HG02884 (cell line): ENCODE data around the gene N4BP3.
A peak's percentile ranks its signal among the peaks of the same experiment; 100 is the strongest.

Source experiments
- ATAC-seq: cut with Tn5 transposase; IDR thresholded peaks from one replicate; pipeline ENCODE4 v1.9.1; 2021; ENCODE audit warnings: mild to moderate bottlenecking, moderate library complexity; ENCODE audit not compliant: unreplicated experiment

The N4BP3 gene

GRCh38 chr5:178098685-178099084 lies 14.6 kb upstream of the N4BP3 start:
- no peak for ATAC-seq

GRCh38 chr5:178103612-178104011 lies 9.7 kb upstream of the N4BP3 start:
- no peak for ATAC-seq

GRCh38 chr5:178104492-178104891 lies 8.8 kb upstream of the N4BP3 start:
- no peak for ATAC-seq

- no peak for ATAC-seq
Measured at GRCh38 chr5:178106086-178106485, 7.2 kb upstream of the N4BP3 start.

- no peak for ATAC-seq
Measured at GRCh38 chr5:178106556-178107239, 6.6 kb upstream of the N4BP3 start.

GRCh38 chr5:178107756-178108310 lies 5.5 kb upstream of the N4BP3 start:
- no peak for ATAC-seq

- no peak for ATAC-seq
Measured at GRCh38 chr5:178108446-178108845, 4.9 kb upstream of the N4BP3 start.

GRCh38 chr5:178108966-178109365 lies 4.4 kb upstream of the N4BP3 start:
- no peak for ATAC-seq

- ATAC-seq, result no peak
Measured at GRCh38 chr5:178110511-178110910, 2.8 kb upstream of the N4BP3 start.

- ATAC-seq, result no peak
Measured at GRCh38 chr5:178111925-178112324, 1.4 kb upstream of the N4BP3 start.

GRCh38 chr5:178112545-178112944 lies 787 bp upstream of the N4BP3 start:
- no peak for ATAC-seq

- ATAC-seq, result no peak
Measured at GRCh38 chr5:178113841-178114324, 551 bp downstream of the N4BP3 start.

- no peak for ATAC-seq
Measured at GRCh38 chr5:178114325-178115135, 1.2 kb downstream of the N4BP3 start.

GRCh38 chr5:178115136-178115813 lies 1.9 kb downstream of the N4BP3 start:
- no peak for ATAC-seq

GRCh38 chr5:178115814-178116142 lies 2.4 kb downstream of the N4BP3 start:
- ATAC-seq, result no peak

- no peak for ATAC-seq
Measured at GRCh38 chr5:178116143-178116885, 3.0 kb downstream of the N4BP3 start.

GRCh38 chr5:178117923-178118701 lies 4.8 kb downstream of the N4BP3 start:
- no peak for ATAC-seq

GRCh38 chr5:178119915-178120606 lies 6.7 kb downstream of the N4BP3 start:
- ATAC-seq, result no peak

GRCh38 chr5:178120607-178121357 lies 7.5 kb downstream of the N4BP3 start:
- ATAC-seq, result peak; percentile 84
